ENCODE data around the gene ODC1.

Gene ODC1

DNA sequence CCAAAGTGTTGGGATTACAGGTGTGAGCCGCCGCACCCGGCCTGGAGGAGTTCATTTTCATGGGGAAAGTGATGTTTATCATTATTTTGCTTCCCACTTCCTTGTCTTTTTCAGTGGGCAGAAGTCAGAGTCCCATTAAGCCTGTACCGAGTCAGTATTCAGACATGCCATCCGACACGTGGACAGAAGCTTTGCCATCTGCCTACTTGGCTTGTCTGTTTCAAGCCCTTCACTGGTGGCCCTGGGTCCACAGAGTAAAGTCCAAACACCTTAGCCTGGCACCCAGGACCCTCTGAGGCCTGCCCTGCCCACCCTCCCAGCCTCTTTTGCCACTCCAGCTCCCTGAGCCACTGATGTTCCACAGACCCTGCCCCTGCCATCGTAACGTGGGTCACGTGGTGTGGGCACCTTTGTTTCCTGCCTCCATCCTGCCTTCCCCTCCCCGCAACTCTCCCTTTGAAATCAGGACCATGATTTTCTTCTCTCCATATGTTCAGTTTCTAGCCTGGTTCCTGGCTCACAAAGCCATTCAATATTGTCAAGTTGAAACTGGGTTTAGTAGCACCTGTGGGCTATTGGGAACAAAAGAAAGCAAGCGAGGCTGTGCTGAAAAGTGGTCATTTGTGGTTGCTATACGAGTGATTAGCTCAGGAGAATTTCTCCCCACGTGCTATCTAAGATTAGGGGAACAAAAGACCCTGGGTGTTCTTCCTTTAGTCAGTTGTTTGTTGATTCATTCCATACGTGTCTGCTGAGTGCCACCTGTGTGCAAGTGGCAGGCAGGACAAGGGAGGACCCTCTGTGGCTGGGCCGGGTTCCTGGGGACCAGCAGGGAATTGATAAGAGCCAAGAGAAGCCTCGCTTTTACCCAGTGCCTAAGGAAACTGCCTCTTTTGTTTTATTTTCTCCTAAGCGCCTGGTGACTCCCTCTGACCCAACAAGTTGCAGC, 5.1 kb upstream of the ODC1 start:
- no peak for DNase-seq (ENCODE audit: low read depth)
- no peak overlapping the region for H3K4me3 ChIP-seq (ENCODE audit: low read depth, low read length)
- TF ChIP-seq, protein P1, sequence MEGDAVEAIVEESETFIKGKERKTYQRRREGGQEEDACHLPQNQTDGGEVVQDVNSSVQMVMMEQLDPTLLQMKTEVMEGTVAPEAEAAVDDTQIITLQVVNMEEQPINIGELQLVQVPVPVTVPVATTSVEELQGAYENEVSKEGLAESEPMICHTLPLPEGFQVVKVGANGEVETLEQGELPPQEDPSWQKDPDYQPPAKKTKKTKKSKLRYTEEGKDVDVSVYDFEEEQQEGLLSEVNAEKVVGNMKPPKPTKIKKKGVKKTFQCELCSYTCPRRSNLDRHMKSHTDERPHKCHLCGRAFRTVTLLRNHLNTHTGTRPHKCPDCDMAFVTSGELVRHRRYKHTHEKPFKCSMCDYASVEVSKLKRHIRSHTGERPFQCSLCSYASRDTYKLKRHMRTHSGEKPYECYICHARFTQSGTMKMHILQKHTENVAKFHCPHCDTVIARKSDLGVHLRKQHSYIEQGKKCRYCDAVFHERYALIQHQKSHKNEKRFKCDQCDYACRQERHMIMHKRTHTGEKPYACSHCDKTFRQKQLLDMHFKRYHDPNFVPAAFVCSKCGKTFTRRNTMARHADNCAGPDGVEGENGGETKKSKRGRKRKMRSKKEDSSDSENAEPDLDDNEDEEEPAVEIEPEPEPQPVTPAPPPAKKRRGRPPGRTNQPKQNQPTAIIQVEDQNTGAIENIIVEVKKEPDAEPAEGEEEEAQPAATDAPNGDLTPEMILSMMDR (IDR thresholded peaks at IDR 0.05; ENCODE audit: low read depth, low read length): no peak
- no peak for TF ChIP-seq POLR2A (IDR thresholded peaks at IDR 0.05; ENCODE audit: extremely low read depth, insufficient read length)

DNA sequence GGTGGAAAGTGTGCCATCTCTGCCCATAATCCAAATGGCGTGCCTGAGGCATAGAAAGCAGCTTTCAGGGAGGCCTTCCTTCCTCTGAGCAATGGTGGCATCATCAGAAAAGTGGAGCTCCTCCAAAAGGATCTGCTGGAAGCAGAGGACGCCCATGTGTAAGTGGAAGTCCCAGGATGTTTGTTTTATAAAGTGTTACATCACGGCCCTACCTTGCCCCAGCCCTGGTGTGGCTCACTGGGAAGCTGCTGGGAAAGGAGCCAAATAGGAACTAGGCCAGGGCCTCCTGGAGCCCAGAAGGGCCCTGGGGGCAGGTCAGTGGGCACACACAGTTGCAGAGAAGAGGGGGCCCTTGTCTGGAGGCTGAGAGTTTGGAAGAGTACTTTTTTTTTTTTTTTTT, 4.2 kb upstream of the ODC1 start:
- no peak overlapping the region for H3K4me3 ChIP-seq (ENCODE audit: low read depth, low read length)
- DNase-seq (ENCODE audit: low read depth): no peak
- TF ChIP-seq, protein P2, sequence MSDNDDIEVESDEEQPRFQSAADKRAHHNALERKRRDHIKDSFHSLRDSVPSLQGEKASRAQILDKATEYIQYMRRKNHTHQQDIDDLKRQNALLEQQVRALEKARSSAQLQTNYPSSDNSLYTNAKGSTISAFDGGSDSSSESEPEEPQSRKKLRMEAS (IDR thresholded peaks at IDR 0.05; ENCODE audit: low read depth, low read length): no peak
- TF ChIP-seq POLR2A (IDR thresholded peaks at IDR 0.05; ENCODE audit: extremely low read depth, insufficient read length): no peak
- no peak for TF ChIP-seq MYC (IDR thresholded peaks at IDR 0.05; ENCODE audit: low read depth, low read length)
- TF ChIP-seq, protein P1 (IDR thresholded peaks at IDR 0.05; ENCODE audit: low read depth, low read length): no peak

DNA sequence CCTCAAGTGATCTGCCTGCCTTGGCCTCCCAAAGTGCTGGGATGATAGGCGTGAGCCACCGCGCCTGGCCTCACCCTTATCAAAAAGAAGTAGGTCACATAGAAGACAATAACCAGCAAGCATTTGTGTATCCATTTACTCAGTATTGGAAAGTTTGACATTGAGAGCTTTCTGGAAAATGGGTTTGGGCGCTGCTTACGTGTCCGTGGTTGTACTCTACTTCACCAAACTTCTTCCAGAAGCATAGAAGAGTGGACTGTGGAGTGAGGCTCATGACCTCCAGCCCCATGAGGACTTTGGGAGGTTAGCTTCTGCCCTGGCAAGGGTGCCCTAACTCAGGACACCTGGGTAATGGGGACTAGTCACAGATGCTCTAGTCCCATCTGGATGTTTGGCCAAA, 3.7 kb upstream of the ODC1 start:
- DNase-seq (ENCODE audit: low read depth): no peak
- no peak for TF ChIP-seq MYC (IDR thresholded peaks at IDR 0.05; ENCODE audit: low read depth, low read length)
- TF ChIP-seq, protein P2 (IDR thresholded peaks at IDR 0.05; ENCODE audit: low read depth, low read length): no peak
- TF ChIP-seq, protein P1 (IDR thresholded peaks at IDR 0.05; ENCODE audit: low read depth, low read length): no peak
- no peak for TF ChIP-seq POLR2A (IDR thresholded peaks at IDR 0.05; ENCODE audit: extremely low read depth, insufficient read length)
- no peak overlapping the region for H3K4me3 ChIP-seq (ENCODE audit: low read depth, low read length)

DNA sequence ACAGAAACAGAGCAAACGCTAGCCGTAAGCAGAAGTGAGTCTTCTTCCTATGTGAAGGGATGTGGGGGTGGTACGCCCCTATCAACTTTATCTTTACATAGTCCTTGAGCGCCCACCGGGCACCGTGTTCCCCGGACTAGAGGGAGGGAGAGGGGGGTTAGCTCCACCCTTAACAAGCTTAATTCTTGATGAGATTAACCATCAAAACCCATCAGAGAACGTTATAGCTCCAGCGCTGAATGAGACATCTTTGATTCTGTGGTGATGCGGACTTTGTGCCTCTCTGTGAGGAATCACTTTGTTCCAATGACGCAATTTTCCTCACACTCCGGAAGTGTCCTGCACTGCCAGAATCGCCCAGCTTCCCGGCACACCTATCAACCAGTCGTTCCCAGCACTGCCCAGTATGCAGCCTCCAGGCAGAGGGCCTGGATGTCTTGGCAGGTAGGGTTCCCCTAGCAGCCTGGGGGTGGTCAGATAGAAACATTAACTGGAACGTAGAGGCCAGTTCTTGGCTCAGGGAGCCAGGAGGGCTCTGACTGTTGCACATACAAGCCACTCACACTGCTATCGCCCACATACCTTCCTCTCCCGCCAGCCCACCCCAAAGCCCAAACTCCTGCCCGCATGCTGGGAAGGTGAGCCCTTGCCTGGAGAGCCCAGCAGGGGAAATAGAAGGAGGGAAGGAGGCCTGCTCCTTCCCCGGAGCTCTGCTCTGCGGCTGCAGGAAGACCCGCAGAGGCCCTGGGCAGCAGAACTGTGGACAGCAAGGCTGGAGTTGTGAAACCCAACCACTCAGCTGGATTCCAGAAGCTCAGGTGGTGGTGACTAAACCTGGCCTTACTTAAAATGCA, 1.9 kb upstream of the ODC1 start:
- DNase-seq (ENCODE audit: low read depth): no peak
- TF ChIP-seq, protein P1 (IDR thresholded peaks at IDR 0.05; ENCODE audit: low read depth, low read length): no peak
- peak overlapping the region; percentile 69 for H3K4me3 ChIP-seq (ENCODE audit: low read depth, low read length)

DNA sequence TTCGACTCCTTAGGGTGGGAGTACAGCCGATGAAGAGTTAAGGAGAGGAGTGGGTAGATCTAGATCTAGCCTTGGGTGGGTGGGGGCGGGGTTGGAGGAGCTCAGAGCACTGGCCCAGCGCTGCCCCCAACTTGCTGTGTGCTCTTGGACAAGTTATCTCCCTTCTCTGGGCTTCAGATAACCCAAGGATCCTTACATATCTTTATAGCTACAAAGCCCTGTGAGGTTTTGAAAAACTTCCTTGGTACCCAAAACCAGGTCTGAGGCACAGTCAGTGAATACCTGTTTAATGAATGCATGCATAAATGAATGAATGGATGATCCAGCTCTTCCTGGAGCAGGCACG, 1.3 kb upstream of the ODC1 start:
- peak overlapping the region; percentile 69 for H3K4me3 ChIP-seq (ENCODE audit: low read depth, low read length)
- no peak for TF ChIP-seq POLR2A (IDR thresholded peaks at IDR 0.05; ENCODE audit: extremely low read depth, insufficient read length)
- TF ChIP-seq, protein P2 (IDR thresholded peaks at IDR 0.05; ENCODE audit: low read depth, low read length): no peak
- TF ChIP-seq, protein P1 (IDR thresholded peaks at IDR 0.05; ENCODE audit: low read depth, low read length): no peak
- TF ChIP-seq MYC (IDR thresholded peaks at IDR 0.05; ENCODE audit: low read depth, low read length): no peak
- peak; percentile 34 for DNase-seq (ENCODE audit: low read depth)

All from NB4 (cell line).